Activated T-cell treated with anti-CD3 and anti-CD28 coated beads, Interleukin-2, amount 50 U/mL, for 1 hour (primary cell): Measurements from ENCODE around the gene SLC13A5.

Experiments used
- DNase-seq: peaks from one replicate; pipeline ENCODE4 v3.0.0-alpha.2; 2020

SLC13A5 gene

DNA sequence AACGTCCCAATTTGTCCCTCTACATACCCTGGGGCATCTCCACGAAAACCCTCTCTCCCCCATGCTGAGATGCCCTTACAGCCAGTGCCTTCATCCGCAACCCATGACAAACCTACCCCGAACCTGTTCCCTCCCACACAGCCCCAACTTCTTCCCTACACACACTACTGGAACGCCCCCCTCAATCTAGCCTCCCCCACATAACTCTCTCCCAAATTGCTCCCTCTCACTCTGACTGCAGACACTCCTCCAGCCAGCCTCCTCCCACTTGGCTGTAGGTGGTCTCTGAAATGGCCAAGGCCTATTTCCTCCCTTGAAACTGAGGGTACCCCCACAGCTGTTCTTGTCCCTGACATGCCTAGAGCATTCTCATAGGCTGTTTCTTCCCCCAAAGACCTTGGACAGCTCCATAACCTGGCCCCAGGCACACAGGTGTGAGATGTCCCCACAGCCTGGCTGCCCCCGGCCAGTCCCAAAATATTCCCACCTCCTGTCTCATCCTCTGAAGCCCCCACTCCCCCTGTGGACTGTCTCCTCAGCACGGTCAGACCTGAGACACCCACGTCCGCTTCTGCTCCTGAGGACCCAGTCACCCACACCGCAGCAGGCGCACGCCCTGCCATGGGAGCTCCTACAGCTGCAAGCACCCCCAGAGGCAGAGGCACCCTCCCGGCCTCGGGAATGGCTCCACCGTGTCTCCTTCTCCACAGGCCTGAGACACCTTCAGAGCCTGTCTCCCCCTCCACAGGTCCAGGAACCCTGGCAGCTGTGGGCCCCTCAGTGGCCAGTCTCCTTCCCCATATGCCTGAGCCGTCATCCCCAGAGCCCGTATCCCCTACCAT is 76.3 kb downstream of the SLC13A5 start:
- DNase-seq, result no peak

DNA sequence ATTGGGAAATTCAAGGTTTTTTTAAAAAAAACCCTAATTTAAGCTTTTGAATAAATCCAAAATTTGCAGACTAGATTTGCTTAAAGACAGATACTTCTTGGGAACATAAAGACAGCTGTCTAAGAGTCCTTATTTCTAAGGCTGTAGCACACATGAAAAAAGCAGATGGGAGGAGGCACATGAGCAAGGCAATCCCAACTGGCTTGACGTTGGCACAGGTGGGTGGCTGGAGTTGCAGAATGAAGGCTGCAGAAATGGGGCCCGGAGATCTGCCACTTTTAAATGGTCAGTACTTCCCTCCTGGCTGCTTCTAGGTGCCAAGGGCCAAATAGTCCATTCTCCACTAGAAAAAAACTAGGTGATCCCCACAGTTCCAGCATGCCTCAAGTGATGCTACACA is 77.1 kb downstream of the SLC13A5 start:
- no peak for DNase-seq
